ENCODE measurements around the gene SARDH.

DNA sequence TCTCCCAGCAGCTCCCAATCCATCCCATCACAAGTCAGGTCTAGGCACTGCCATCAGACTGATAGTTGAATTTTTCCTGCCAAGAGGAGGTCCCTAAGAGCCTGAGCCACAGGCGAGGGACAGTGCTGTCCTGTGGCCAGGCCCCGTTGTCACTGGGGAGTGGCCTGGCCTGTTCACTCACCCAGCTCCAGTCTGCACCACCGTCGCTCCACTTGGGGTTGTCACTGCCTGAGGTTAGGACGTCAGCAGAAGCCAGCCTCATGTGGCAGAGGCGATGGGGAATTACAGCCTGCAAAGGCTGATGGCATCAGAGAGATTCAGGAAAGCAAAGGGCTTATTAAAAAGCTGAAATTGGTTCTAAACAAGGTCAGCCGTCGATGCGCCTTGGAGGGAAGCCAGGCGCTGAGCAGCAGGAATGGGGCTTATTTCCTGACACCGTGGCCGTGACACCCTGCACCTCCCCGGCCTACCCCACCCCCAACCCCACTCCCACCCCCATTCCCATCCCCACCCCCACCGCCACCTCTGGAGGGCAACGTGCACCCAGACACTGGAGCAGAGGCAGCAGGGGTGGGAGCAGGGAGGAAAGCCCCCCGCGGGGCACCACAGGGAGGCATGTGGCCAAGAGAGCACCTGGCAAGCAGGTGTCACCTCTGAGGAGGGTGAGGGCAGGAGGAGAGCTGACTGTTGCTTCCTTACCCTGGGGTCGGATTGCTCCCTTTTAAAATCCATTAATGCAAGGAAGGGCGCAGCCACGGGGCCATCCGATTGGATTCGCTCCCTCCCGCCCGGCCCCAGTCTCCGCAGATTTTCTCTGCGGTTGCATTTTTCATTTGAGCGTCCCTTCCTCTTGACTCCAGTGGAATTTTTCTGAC lies 105.1 kb downstream of the SARDH start:
- TF ChIP-seq CTCF (IDR thresholded peaks at IDR 0.05) (no peak), POLR2A (IDR thresholded peaks at IDR 0.05) (no peak)
